GM12873 (cell line): ENCODE measurements around the gene KLHL29.

ENCODE experiments used
- TF ChIP-seq, protein P1 (sequence below): IDR thresholded peaks from 2 replicates; pipeline ENCODE4 v1.5.1; 2012; ENCODE audit warnings: low read depth, mild to moderate bottlenecking, moderate library complexity, low read length, control low read depth; ENCODE audit not compliant: insufficient read depth; ENCODE audit errors: missing control alignments

KLHL29 gene

DNA sequence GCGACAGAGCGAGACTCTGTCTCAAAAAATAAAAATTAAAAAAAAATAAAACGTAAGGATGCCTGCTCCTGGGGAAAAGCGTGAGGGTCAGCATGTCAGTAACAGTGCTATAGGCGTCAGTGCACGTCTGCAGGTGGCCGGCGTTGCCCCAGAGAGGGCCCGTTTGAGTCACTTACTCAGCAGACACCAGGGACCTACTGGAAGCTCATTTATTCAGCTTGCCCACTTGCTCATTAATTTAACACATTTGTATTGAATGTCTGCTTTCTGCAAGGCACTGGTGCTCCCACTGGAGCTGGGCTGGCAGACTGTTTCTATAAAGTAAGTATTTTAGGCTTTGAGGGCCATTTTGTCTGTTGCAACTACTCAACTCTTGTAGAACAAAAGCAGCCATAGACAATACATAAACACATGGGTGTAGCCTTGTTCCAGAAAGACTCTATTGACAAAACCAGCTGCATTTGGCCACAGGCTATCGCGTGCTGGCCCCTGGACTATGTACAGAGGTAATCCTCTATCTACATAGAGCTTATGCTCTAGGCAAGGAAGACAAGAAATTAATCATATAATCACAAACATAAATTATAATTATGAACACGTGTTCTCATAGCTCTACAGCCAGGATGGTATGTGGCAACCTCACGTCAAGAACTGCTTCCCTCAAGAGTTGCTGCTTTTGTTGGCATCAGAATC lies 73.2 kb downstream of the KLHL29 start:
- TF ChIP-seq, protein P1, sequence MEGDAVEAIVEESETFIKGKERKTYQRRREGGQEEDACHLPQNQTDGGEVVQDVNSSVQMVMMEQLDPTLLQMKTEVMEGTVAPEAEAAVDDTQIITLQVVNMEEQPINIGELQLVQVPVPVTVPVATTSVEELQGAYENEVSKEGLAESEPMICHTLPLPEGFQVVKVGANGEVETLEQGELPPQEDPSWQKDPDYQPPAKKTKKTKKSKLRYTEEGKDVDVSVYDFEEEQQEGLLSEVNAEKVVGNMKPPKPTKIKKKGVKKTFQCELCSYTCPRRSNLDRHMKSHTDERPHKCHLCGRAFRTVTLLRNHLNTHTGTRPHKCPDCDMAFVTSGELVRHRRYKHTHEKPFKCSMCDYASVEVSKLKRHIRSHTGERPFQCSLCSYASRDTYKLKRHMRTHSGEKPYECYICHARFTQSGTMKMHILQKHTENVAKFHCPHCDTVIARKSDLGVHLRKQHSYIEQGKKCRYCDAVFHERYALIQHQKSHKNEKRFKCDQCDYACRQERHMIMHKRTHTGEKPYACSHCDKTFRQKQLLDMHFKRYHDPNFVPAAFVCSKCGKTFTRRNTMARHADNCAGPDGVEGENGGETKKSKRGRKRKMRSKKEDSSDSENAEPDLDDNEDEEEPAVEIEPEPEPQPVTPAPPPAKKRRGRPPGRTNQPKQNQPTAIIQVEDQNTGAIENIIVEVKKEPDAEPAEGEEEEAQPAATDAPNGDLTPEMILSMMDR: no peak

DNA sequence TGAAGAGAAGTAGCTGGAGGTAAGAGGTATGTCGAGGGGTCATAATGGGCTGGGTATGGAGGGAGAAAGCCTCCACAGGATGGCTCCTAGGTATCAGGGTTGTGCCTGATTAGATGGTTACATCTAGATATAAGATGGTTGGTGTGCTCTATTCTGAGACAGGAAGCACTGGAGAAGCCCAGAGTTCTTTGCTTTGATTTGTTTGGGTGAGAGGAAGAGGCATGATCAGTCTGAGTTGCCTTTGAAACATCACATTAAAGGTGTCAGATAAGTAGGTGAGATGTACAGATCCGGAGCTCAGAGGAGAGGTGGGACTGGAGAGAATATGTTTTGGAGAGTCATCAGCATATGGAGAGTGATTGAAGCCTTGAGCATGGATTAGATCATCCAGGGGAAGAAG lies 74.1 kb downstream of the KLHL29 start:
- TF ChIP-seq, protein P1: no peak

DNA sequence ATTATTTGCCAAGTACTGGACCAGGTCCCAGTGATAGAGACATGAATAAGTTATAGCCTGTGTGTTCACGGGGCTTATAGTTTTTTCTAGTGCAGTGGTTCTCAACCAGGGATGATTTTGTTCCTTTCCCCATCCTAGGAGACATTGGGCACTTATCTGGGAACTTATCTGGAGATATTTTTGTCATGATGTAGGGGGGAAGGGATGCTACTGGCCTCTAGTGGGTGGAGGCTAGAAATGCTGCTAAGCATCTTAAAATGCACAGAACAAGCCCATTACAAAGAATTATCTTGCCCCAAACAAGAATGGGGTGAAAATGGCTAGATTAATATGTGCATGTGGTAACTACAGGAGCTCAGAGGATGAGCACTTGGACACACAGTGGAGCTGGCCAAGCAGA lies 75.2 kb downstream of the KLHL29 start:
- TF ChIP-seq, protein P1: peak; percentile 80

DNA sequence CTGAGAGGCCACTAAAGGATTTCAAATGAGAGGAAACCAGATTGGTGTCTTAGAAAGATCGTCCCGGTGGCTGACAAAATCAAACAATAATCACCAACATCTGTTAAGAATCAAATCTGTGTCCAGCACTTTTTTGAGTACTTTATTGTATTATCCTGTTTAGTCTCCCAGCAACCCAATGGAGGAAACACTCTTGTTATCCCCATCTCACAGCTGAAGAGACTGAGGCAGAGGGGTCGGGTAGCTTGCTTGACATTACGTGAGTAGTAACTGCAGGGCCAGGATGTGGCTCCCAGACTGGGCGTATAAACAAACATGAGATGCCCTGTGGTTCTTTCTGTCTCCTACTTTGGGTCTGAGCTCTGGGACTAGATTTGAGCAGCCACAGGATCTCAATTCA lies 76.0 kb downstream of the KLHL29 start:
- TF ChIP-seq, protein P1: no peak

DNA sequence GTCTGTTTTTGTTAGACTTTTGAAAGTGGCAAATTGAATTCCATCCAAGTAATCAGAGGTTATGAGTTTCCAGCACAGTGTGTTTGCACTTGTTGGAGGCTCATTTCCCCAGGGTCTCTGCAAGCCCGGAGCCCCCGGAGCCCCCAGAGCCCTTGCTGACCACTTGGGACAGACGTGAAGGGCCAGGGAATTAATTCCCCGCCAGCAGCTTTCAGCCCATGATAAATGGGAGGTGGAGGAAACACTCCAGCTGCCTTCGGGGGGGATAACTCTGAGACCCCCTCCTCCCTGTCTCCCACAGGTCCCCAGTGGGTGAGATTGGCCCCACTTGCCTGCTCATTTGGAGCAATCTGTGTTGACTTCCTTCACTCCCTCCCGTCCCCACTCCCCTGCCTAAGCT lies 79.2 kb downstream of the KLHL29 start:
- TF ChIP-seq, protein P1: no peak

DNA sequence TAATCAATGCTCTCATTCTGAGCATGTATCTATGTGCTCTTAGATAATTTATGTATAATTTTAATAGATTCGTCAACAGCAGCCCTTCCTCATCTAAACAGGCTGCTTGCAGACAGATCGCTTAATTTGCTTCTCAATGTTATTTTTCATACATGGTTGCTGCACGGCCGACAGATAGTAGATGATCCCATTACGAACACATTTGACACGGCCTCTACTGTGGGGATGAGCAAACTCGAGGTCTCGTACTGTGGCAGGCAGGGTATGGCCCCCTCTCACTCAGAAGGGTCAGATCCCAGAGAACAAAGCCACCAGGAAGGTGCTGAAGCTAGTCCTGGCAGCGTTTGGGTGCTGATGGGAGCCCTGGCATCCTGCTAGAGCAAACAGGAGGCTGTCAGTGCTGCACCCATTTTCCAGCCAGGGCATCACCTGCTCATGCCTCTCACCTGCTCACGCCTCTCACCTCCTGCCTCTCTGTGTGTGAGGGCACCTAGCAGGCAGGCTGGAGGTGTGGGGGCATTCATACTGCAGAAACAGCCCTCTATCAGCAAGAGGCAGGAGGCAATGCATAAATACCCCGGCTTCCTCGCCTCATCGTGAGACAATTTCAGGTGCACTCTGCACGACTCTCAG lies 80.0 kb downstream of the KLHL29 start:
- TF ChIP-seq, protein P1: no peak

DNA sequence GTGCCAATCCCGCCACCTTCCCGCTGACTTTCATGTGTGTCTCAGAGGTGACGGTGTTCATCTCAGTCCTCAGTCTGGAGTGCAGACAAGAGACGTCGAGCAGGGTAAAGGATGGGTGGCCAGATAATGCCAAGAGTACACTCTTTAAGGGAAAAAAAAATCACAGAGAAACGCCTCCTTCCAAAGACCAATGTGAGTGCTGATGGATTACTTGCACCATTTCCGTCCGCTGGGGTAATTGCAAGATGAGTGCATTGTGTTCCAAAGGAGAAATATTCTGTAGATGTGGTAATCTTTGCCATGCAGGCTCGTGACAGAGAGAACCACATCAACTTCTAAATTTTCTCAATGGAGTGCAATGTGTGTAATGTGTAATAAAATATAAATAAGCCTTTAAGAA lies 81.0 kb downstream of the KLHL29 start:
- TF ChIP-seq, protein P1: no peak
